ENCODE results near the gene MT1G.
A peak's percentile ranks its signal among the peaks of the same experiment; 100 is the strongest.
"Not testable (repeated sequence)": the region's sequence is repeated elsewhere in the genome, so short reads cannot be mapped to it uniquely, and the experiment has no call there.

MT1G gene
- 0 reads per million in 4 donors for total RNA-seq

DNA sequence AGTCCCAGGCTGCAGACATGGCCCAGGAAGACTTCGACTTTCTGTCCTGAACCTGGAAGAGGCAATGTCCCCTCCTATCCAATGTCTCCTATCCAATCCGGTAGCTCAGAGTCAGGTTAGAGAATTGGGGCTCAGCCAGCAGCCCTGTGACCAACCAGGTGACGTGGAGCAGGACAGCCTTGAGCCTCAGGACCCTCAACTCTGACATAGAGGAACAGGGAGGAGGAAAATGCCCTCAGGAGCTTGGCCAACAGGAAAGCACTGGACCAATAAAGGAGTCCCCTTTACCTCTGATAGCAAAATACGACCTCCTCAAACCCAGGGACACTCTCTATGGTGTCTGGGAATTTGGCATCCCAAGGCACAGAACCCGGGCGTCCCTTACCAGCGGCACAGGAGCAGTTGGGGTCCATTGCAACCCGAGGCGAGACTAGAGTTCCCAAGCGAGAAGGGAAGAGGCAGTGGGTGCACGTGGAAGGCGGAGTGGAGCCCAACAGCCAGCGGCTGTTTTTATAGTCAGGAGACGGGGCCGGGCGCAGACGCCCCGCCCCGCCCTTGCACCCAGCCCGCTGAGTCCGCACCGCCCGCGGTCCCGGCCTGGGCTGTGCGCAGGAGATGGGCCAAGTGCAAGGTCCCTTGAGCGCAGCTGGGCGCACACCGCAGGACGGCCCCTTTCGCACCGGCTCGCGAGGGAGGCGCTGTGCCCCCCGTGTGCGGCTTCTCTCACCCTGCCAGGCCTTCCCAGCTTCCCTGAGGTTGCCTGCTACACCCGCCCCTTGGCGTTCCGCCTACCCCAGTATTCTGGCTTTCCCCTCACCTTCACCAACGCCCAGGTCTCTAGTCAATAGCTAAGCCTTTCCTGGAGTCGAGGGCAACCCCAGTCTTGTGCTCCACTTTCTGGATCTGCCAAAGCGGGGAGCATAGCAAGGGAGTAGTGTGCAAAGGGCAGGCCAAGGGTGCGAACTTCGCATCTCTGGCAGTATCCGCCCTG lies at the start of gene MT1G:
MT1G (minus strand) TSS at position 485 of the 991 bp plus-strand sequence; CDS start at position 413, 72 bp downstream.
- peak in 1 of 5 donors; percentile 46 for DNase-seq

GRCh38 chr16:56717532-56717931 lies 49.7 kb upstream of the MT1G start:
- DNase-seq, result not testable (repeated sequence)

- DNase-seq, result no peak
Measured at GRCh38 chr16:56716761-56717160, 48.9 kb upstream of the MT1G start.

GRCh38 chr16:56715126-56715525 lies 47.3 kb upstream of the MT1G start:
- no peak for DNase-seq

- no peak for DNase-seq
Measured at GRCh38 chr16:56713794-56714193, 45.9 kb upstream of the MT1G start.

DNA sequence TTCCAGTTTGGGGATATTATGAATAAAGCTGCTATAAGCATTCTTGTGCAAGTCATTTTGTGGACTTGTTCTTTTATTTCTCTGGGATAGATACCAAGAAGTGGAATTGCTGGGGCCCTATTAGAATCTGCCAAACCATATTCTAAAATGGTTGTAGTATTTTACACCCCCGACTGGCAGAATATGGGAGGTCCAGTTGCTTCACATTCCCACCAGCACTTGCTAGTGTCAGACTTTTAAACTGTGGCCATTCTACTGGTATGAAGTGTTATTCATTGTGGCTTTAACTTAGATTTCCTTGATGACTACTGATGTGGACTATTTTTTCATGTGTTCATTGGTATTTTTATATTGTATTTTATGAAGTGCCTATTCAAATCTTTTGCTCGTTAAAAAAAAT lies 44.0 kb upstream of the MT1G start:
- no peak for DNase-seq

- no peak for DNase-seq
Measured at GRCh38 chr16:56710181-56710737, 42.4 kb upstream of the MT1G start.

GRCh38 chr16:56709443-56710040 lies 41.7 kb upstream of the MT1G start:
- DNase-seq, result no peak

DNA sequence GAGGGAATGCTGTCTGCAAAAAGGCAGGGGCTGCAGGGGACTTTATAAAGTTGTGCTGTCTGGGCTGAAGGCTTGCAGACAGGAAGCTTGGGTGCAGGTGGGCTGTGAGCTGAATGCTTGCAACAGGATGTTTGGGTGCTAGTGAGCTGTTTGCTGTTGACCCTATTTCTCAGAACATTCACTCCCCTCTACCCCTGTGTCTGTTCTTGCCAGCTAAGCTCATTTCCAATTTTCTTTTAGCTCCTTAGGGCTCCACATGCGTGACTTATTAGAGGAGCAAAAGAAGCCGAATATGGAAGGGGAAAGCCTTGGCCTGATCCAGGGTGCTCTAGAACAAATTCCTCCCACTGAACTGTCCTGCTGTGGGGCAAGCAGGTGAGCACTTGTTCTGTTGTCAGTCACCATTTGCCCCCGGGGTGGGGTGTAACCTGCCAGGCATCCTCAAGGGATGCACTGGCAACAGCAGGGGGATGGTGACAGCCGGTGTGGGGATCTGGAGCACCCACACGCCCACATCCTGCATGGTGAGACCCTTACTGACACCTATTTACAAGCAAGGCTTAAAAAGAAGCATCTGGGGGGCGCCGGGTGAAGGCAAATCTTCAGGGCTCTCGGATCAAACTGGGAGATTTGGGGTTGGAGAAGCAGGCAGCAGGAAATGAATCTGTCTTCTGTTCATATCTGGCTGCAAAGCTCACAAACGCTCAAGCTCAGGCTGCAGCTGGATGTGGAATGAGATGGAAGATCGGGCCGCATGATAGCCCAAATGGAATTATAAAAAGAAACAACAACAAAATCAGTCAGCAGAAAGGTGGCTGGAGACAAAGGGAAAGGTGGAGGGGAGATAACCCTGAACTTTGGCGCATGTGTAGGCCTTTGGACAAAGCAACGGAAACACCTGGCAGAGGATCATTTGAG lies 40.9 kb upstream of the MT1G start:
- DNase-seq, result peak in 1 of 5 donors; percentile 64

- no peak for DNase-seq
Measured at GRCh38 chr16:56702836-56703235, 35.0 kb upstream of the MT1G start.

GRCh38 chr16:56701534-56701933 lies 33.7 kb upstream of the MT1G start:
- no peak for DNase-seq

DNA sequence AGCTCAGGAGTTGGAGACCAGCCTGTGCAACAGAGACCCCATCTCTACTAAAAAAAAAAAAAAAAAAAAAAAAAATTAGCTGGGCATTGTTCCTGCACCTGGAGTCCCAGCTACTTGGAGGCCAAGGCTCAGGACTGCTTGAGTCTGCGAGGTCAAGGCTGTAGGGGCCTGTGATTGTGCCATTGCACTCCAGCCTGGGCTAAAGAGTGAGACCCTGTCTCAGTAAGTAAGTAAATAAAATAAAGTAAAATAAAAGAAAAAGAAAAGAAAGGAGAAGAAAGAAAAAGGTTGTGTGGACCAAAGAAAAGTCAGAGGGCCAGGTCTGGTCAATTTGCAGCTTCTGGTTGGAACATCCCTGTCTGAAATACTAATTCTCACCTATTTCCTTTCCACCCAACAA lies 32.8 kb upstream of the MT1G start:
- no peak for DNase-seq

- no peak for DNase-seq
Measured at GRCh38 chr16:56700195-56700594, 32.3 kb upstream of the MT1G start.

- DNase-seq, result no peak
Measured at GRCh38 chr16:56697456-56698155, 29.7 kb upstream of the MT1G start.

GRCh38 chr16:56695246-56695645 lies 27.4 kb upstream of the MT1G start:
- no peak for DNase-seq

DNA sequence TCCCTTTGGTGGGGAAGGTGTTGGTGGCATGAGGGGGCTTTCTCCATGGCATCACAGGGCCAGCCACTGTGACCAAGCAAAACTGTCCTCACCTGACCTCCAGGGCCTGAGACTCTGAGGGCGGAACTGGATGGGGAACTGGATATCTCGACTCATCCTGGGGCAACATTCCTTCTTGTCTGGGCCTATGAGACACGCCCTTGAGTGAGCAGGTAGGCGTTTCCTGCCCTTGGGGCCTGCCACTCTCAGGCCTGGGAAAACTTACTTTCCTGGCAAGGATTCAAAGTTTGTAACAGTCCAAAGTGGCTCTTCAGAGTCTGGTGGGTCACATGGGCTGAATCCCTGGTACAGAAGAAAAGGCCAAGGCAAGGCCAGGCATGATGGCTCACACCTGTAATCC lies 24.0 kb upstream of the MT1G start:
- no peak for DNase-seq

GRCh38 chr16:56690420-56691122 lies 22.7 kb upstream of the MT1G start:
- DNase-seq, result no peak

- no peak for DNase-seq
Measured at GRCh38 chr16:56689171-56689570, 21.3 kb upstream of the MT1G start.

DNA sequence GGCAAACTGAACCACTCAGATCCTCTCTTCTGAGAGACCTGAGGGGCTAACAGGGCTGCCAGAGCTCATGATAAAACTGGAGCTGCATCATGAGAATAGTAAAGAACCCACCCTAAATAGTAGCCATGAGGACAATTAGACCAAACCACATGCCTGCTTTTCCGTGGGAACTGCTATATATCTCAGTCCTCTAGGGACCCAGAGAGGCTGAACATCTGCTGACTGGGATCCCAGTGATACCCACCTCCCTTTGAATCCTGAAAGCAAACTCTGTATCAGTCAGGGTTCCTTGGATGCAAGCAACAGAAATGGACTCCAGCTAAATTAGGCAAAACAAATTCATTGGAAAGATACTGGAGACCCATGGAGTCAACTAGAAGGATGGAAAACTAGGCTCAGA lies 20.9 kb upstream of the MT1G start:
- DNase-seq, result no peak

GRCh38 chr16:56686758-56687157 lies 18.9 kb upstream of the MT1G start:
- DNase-seq, result no peak

- no peak for DNase-seq
Measured at GRCh38 chr16:56684926-56685590, 17.2 kb upstream of the MT1G start.
